Sigmoid colon (tissue), 4 donors: ENCODE measurements around the gene BHLHA15.

Source experiments
- CTCF ChIP-seq, 4 experiments: fragments of 450-650 bp in 3 of 4; fragments of 200-600 bp in 1 of 4; IDR thresholded peaks; one replicate each; pipeline ENCODE4 v1.5.1; 2016 to 2019; ENCODE audit warnings: antibody characterized with exemption in 4 of 4, mild to moderate bottlenecking in 3 of 4, moderate library complexity in 2 of 4
- EP300 ChIP-seq, 4 donors: sonication (generic); formaldehyde crosslinking; IDR thresholded peaks; one replicate each; pipeline ENCODE4 v1.6.1; 2017; ENCODE audit warnings: antibody characterized with exemption in 4 of 4
- POLR2A ChIP-seq, 2 donors: fragments of 450-650 bp; IDR thresholded peaks; one replicate each; pipeline ENCODE4 v1.6.1; 2016; ENCODE audit warnings: antibody characterized with exemption in 2 of 2, mild to moderate bottlenecking in 2 of 2, moderate library complexity in 2 of 2
- POLR2AphosphoS5 ChIP-seq, 4 donors: sonication (generic); formaldehyde crosslinking; IDR thresholded peaks; one replicate each; pipeline ENCODE4 v1.6.1; 2017; ENCODE audit warnings: antibody characterized with exemption in 4 of 4

GRCh38 chr7:98168181-98168903, 42.9 kb upstream of the BHLHA15 start:
- TF ChIP-seq CTCF (IDR thresholded peaks at IDR 0.05) (peak; percentile 55 to 83 (median 61)), POLR2A (IDR thresholded peaks at IDR 0.05) (no peak), POLR2AphosphoS5 (IDR thresholded peaks at IDR 0.05) (no peak), EP300 (IDR thresholded peaks at IDR 0.05) (no peak)
